H1 (cell line): ENCODE measurements around the gene CAMTA1. TPM values are rescaled to one million over a fixed set of nuclear protein-coding genes. Genes with fewer than 3 reads are reported as not detected.
A peak's percentile ranks its signal among the peaks of the same experiment; 100 is the strongest.

ENCODE experiments used
- CTCF ChIA-PET: fragments of 300-600 bp; sonication (Branson Sonifier 250); formaldehyde crosslinking; loops from one replicate; lab custom pipeline; 2021; ENCODE audit not compliant: partially characterized antibody; lab: Charles Lee
- POLR2A ChIA-PET: fragments of 300-600 bp; sonication (Branson Sonifier 250); formaldehyde crosslinking; loops from one replicate; lab custom pipeline; 2021; ENCODE audit warnings: inconsistent platforms; ENCODE audit not compliant: partially characterized antibody; lab: Charles Lee
- DNase-seq, 2 experiments: peaks; one replicate each; pipeline versions ENCODE4 v3.0.0 to v3.0.0-alpha.2; 2010 to 2022; ENCODE audit warnings: low spot score in 2 of 2, low read depth in 1 of 2, mixed read lengths in 1 of 2
- FAIRE-seq: peaks from 2 replicates; lab custom pipeline; 2011; peaks lifted over from hg19 to GRCh38; lab: Jason Lieb, UNC
- H2AFZ ChIP-seq: 2 replicates; pipeline ENCODE4 v1.8.1; 2012; ENCODE audit warnings: low read length, inconsistent platforms
- H2AK5ac ChIP-seq: 2 replicates; pipeline ENCODE4 v1.6.1; 2013; ENCODE audit warnings: low read depth, low read length
- H2BK120ac ChIP-seq: replicated peaks from 2 replicates; pipeline ENCODE3; 2013; ENCODE audit warnings: low read depth, low read length, inconsistent platforms
- H2BK12ac ChIP-seq: 2 replicates; pipeline ENCODE4 v1.6.1; 2013; ENCODE audit warnings: low read depth, low read length
- H2BK15ac ChIP-seq: 2 replicates; pipeline ENCODE4 v1.6.1; 2013; ENCODE audit warnings: low read length
- H2BK20ac ChIP-seq: 2 replicates; pipeline ENCODE4 v1.6.1; 2013; ENCODE audit warnings: low read length
- H2BK5ac ChIP-seq: 2 replicates; pipeline ENCODE4 v1.6.1; 2013; ENCODE audit warnings: low read depth, low read length
- H3K14ac ChIP-seq: 2 replicates; pipeline ENCODE4 v1.6.1; 2013; ENCODE audit warnings: inconsistent platforms; ENCODE audit not compliant: insufficient read length
- H3K18ac ChIP-seq: 2 replicates; pipeline ENCODE4 v1.6.1; 2013; ENCODE audit warnings: low read length; ENCODE audit errors: extremely low read depth
- H3K23ac ChIP-seq: 2 replicates; pipeline ENCODE4 v1.6.1; 2013; ENCODE audit warnings: inconsistent platforms; ENCODE audit not compliant: insufficient read length
- H3K23me2 ChIP-seq: 2 replicates; pipeline ENCODE4 v1.6.1; 2013; ENCODE audit warnings: low read depth, low read length
- H3K27ac ChIP-seq: 2 replicates; pipeline ENCODE4 v1.6.1; 2011; ENCODE audit warnings: low read depth, low read length, inconsistent platforms
- H3K27me3 ChIP-seq, 4 experiments: replicated peaks in 1 of 4; 1 replicate in 1 of 4; 2 replicates in 3 of 4; pipeline versions ENCODE4 v1.6.1 to v1.8.1; 2011 to 2013; ENCODE audit warnings: low read length in 3 of 4, mild to moderate bottlenecking in 3 of 4, inconsistent platforms in 2 of 4, mixed read lengths in 2 of 4, moderate library complexity in 1 of 4; ENCODE audit not compliant: control insufficient read depth in 3 of 4, insufficient read depth in 3 of 4; ENCODE audit errors: extremely low read depth in 1 of 4
- H3K36me3 ChIP-seq, 4 experiments: 2 replicates each; pipeline versions ENCODE4 v1.6.1 to v1.8.1; 2011 to 2013; ENCODE audit warnings: mild to moderate bottlenecking in 4 of 4, low read length in 3 of 4, moderate library complexity in 2 of 4, control low read depth in 1 of 4, inconsistent platforms in 1 of 4; ENCODE audit not compliant: insufficient read depth in 4 of 4, control insufficient read depth in 2 of 4
- H3K4ac ChIP-seq: replicated peaks from 2 replicates; pipeline ENCODE3; 2013; ENCODE audit warnings: low read length, low read depth, mixed read lengths, inconsistent platforms; ENCODE audit not compliant: insufficient read length
- H3K4me1 ChIP-seq, 4 experiments: replicated peaks in 1 of 4; 1 replicate in 1 of 4; 2 replicates in 3 of 4; pipeline versions ENCODE4 v1.6.1 to v1.8.1; 2011 to 2013; ENCODE audit warnings: low read length in 3 of 4, inconsistent platforms in 2 of 4, mixed read lengths in 1 of 4; ENCODE audit not compliant: insufficient read depth in 4 of 4, control insufficient read depth in 3 of 4
- H3K4me2 ChIP-seq, 2 experiments: 2 replicates each; pipeline versions ENCODE4 v1.6.1 to v1.8.1; 2011 to 2013; ENCODE audit warnings: low read depth in 2 of 2, low read length in 2 of 2, control low read depth in 1 of 2, inconsistent platforms in 1 of 2, mild to moderate bottlenecking in 1 of 2; ENCODE audit not compliant: insufficient read depth in 1 of 2
- H3K4me3 ChIP-seq, 4 experiments: fragments of 200-600, 300-600 bp in 1 of 4; sonication (generic), shearing (Covaris generic), sonication (Bioruptor Twin) in 1 of 4; 2 replicates each; pipeline versions ENCODE4 v1.5.1 to v1.8.1; 2011 to 2016; ENCODE audit warnings: low read length in 4 of 4, low read depth in 3 of 4, control low read depth in 2 of 4, inconsistent platforms in 2 of 4, mild to moderate bottlenecking in 2 of 4, mixed read lengths in 1 of 4, moderate library complexity in 1 of 4; ENCODE audit not compliant: insufficient read depth in 2 of 4; ENCODE audit errors: extremely low read depth in 1 of 4
- H3K56ac ChIP-seq: replicated peaks from 2 replicates; pipeline ENCODE3; 2013; ENCODE audit warnings: low read depth, mild to moderate bottlenecking, mixed read lengths, low read length, inconsistent platforms; ENCODE audit not compliant: insufficient read length
- H3K79me1 ChIP-seq: 2 replicates; pipeline ENCODE4 v1.6.1; 2013; ENCODE audit warnings: low read depth, low read length, control low read depth
- H3K79me2 ChIP-seq, 2 experiments: 2 replicates each; pipeline versions ENCODE4 v1.6.1 to v1.8.1; 2012 to 2013; ENCODE audit warnings: low read length in 2 of 2, mild to moderate bottlenecking in 2 of 2, inconsistent platforms in 1 of 2; ENCODE audit not compliant: insufficient read depth in 2 of 2, control insufficient read depth in 1 of 2
- H3K9ac ChIP-seq, 4 experiments: replicated peaks in 1 of 4; 1 replicate in 1 of 4; 2 replicates in 3 of 4; pipeline versions ENCODE4 v1.6.1 to v1.8.1; 2011 to 2013; ENCODE audit warnings: low read depth in 3 of 4, low read length in 3 of 4, control low read depth in 2 of 4, mild to moderate bottlenecking in 2 of 4, moderate library complexity in 2 of 4, inconsistent platforms in 1 of 4; ENCODE audit errors: extremely low read depth in 1 of 4
- H3K9me3 ChIP-seq, 2 experiments: 2 replicates each; pipeline versions ENCODE4 v1.6.1 to v1.8.1; 2012 to 2013; ENCODE audit warnings: mild to moderate bottlenecking in 2 of 2, moderate library complexity in 2 of 2, control low read depth in 1 of 2, inconsistent platforms in 1 of 2, low read depth in 1 of 2, low read length in 1 of 2, mixed read lengths in 1 of 2; ENCODE audit not compliant: insufficient read depth in 2 of 2
- H4K20me1 ChIP-seq, 2 experiments: replicated peaks in 1 of 2; 2 replicates each; pipeline versions ENCODE3 to v1.8.1; 2011 to 2013; ENCODE audit warnings: inconsistent platforms in 2 of 2, low read length in 2 of 2, mild to moderate bottlenecking in 1 of 2; ENCODE audit not compliant: insufficient read depth in 2 of 2, control insufficient read depth in 1 of 2
- H4K5ac ChIP-seq: 2 replicates; pipeline ENCODE4 v1.6.1; 2013; ENCODE audit warnings: low read length, low read depth, mixed read lengths, inconsistent platforms; ENCODE audit not compliant: insufficient read length
- H4K8ac ChIP-seq: 2 replicates; pipeline ENCODE4 v1.8.0; 2013; ENCODE audit warnings: mild to moderate bottlenecking, moderate library complexity, low read length, inconsistent platforms; ENCODE audit not compliant: insufficient read depth; ENCODE audit errors: extremely low read depth
- H4K91ac ChIP-seq: replicated peaks from 2 replicates; pipeline ENCODE3; 2013; ENCODE audit warnings: low read length, mixed read lengths, inconsistent platforms; ENCODE audit not compliant: insufficient read length
- CBX5 ChIP-seq: fragments of 300-800, 300-1000 bp; sonication (generic); IDR thresholded peaks from 2 replicates; pipeline ENCODE4 v1.7.1; 2016; ENCODE audit warnings: antibody characterized with exemption, low read length, low read depth
- HDAC2 ChIP-seq, 2 experiments: fragments of 300-600 bp in 1 of 2; sonication (generic) in 1 of 2; IDR thresholded peaks; 2 replicates each; pipeline ENCODE4 v1.6.1; 2011 to 2012; ENCODE audit warnings: low read depth in 2 of 2, low read length in 2 of 2, mild to moderate bottlenecking in 2 of 2, moderate library complexity in 2 of 2, borderline replicate concordance in 1 of 2, inconsistent platforms in 1 of 2
- HDAC6 ChIP-seq: IDR thresholded peaks from one replicate; pipeline ENCODE4 v1.7.1; 2012; ENCODE audit warnings: low read depth, mild to moderate bottlenecking, inconsistent platforms, low read length, moderate library complexity
- NANOG ChIP-seq: IDR thresholded peaks from 2 replicates; pipeline ENCODE4 v1.6.1; 2011; ENCODE audit warnings: low read length, low read depth, mild to moderate bottlenecking, inconsistent platforms; ENCODE audit not compliant: insufficient read depth, poor library complexity, severe bottlenecking
- POLR2A ChIP-seq, 2 experiments: IDR thresholded peaks; 1 replicate in 1 of 2; 2 replicates in 1 of 2; pipeline ENCODE4 v1.6.1; 2011; ENCODE audit warnings: low read depth in 2 of 2, low read length in 2 of 2, mild to moderate bottlenecking in 2 of 2; ENCODE audit errors: control extremely low read depth in 1 of 2
- SIN3A ChIP-seq, 2 experiments: IDR thresholded peaks in 1 of 2; conservative IDR thresholded peaks in 1 of 2; 2 replicates each; pipeline ENCODE4 v1.6.1; 2011 to 2012; ENCODE audit warnings: low read length in 2 of 2, improper control_type of control experiment in 1 of 2, low read depth in 1 of 2, mild to moderate bottlenecking in 1 of 2
- SIX5 ChIP-seq: IDR thresholded peaks from 2 replicates; pipeline ENCODE4 v1.6.1; 2011; ENCODE audit warnings: mild to moderate bottlenecking, low read depth, low read length
- TAF7 ChIP-seq: optimal IDR thresholded peaks from 2 replicates; pipeline ENCODE3; 2011; ENCODE audit warnings: low read depth, mild to moderate bottlenecking, inconsistent platforms, low read length, moderate library complexity, borderline replicate concordance
- WGBS, 2 experiments: shearing (Covaris generic) in 1 of 2; methylation state at CpG; one replicate each; pipeline versions ENCODE4 v1.1.6 to v1.1.7; 2013 to 2015; ENCODE audit warnings: low lambda C conversion rate in 2 of 2, mixed read lengths in 2 of 2, inconsistent platforms in 1 of 2, low coverage in 1 of 2, missing lambda C conversion rate in 1 of 2; ENCODE audit not compliant: insufficient replicate concordance in 2 of 2, insufficient coverage in 1 of 2, insufficient read length in 1 of 2; ENCODE audit errors: extremely low coverage in 1 of 2, missing lambda C conversion rate in 1 of 2; 5-methylcytosine and 5-hydroxymethylcytosine counted together
- polyA plus RNA-seq, 7 experiments: library from polyadenylated mRNA; depleted of rRNA in 3 of 7; stranded (reverse) in 5 of 7; unstranded in 2 of 7; fragments of >200 nt in 5 of 7; fragments of 200-250 nt in 2 of 7; gene quantifications; 1 replicate in 5 of 7; 2 replicates in 1 of 7; 4 replicates in 1 of 7; pipeline versions ENCODE4 v1.2.1 to v1.2.3, GENCODE V29; 2011 to 2013; ENCODE audit warnings: missing spikeins in 2 of 7, mixed read lengths in 2 of 7
- total RNA-seq: library from RNA; stranded (reverse); fragmentation: NEBNext Ultra II Directional; extraction: Animal tissue kit (Norgen Biotek cat#: 25700); gene quantifications from 2 replicates; pipeline ENCODE4 v1.2.1, GENCODE V29; 2021
- TF ChIP-seq, protein P1 (sequence below), 3 experiments: IDR thresholded peaks; 1 replicate in 2 of 3; 2 replicates in 1 of 3; pipeline versions ENCODE4 v1.5.1 to v1.6.1; 2011; ENCODE audit warnings: low read length in 3 of 3, mild to moderate bottlenecking in 3 of 3, inconsistent platforms in 2 of 3, low read depth in 1 of 3, moderate library complexity in 1 of 3; ENCODE audit not compliant: insufficient read depth in 1 of 3; ENCODE audit errors: control extremely low read depth in 1 of 3

CAMTA1 gene
- total and polyA plus RNA-seq, 2 of the 8 experiments (the other 6 are each of a cell fraction or from before 2014, with no cell fraction given) = 65.0 to 119 TPM

DNA sequence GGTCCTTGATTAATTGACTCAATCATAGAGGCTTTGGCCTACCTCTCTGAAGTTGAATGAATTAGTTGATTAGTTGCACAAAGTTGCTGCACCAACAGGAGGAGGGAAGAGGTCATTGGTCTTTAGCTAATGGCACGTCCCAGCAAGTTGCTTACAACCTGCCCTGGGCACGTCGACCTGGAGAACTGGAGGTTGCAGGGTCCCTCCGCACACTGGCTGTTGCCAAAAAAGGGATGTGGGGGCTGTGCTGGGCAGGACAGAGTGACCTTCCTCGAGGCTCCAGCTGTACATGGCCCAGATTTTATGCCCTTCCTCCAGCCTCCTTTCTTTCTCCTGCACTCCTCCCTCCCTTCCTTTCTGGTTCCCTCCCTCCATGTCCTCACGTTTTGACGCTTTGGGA lies 755.6 kb downstream of the CAMTA1 start:
- no peaks in the 10 kb centered on the region for H4K20me1 ChIP-seq
- H2BK20ac ChIP-seq = 0 out of 2 replicates have a peak overlapping the region, but pooled peaks have one; percentile 17
- CTCF ChIA-PET = interaction anchor here (0.6 to 2.0 kb wide), 31 partner anchors 9 to 925 kb away, joined by 3 to 19 read pairs (median 3); no protein-coding TSS in a partner anchor
- H3K79me1 ChIP-seq = no peaks in the 10 kb centered on the region
- no peak overlapping the region for H3K4me3 ChIP-seq
- H2BK5ac ChIP-seq = no peak overlapping the region
- no peak overlapping the region for H3K4me2 ChIP-seq
- no peak overlapping the region for H2BK12ac ChIP-seq
- no peak overlapping the region for H2AK5ac ChIP-seq
- H3K23ac ChIP-seq = no peak overlapping the region
- H2BK15ac ChIP-seq = no peak overlapping the region
- H3K23me2 ChIP-seq = no peaks in the 10 kb centered on the region
- no peak overlapping the region for H2AFZ ChIP-seq
- H3K14ac ChIP-seq = no peak overlapping the region
- no peak overlapping the region for H2BK120ac ChIP-seq
- POLR2A ChIA-PET = interaction anchor here (1.2 kb wide), 1 partner anchor 104 kb away, joined by 3 read pairs; no protein-coding TSS in a partner anchor
- no peak overlapping the region for H4K91ac ChIP-seq
- no peak overlapping the region for H3K4ac ChIP-seq
- no peak overlapping the region for H3K56ac ChIP-seq
- H4K5ac ChIP-seq = no peak overlapping the region
- no peak for DNase-seq
- WGBS, 2 experiments = 83% methylated on average over 7 of the region's 7 CpGs; no CpG with 5 or more reads in 1 of the 2 experiments
- FAIRE-seq = no peak
- H3K36me3 ChIP-seq = no peaks in the 10 kb centered on the region
- H3K4me1 ChIP-seq = peaks cover 9 to 19% (median 14%) of the 10 kb centered on the region in 4 experiments
- no peak overlapping the region for H3K18ac ChIP-seq
- H3K79me2 ChIP-seq = no peaks in the 10 kb centered on the region
- no peaks in the 10 kb centered on the region for H3K9me3 ChIP-seq
- peaks cover 0 to 4% (median 2%) of the 10 kb centered on the region in 4 experiments; a peak in 3 of 7 replicates for H3K27me3 ChIP-seq
- no peak overlapping the region for H3K27ac ChIP-seq
- H4K8ac ChIP-seq = no peak overlapping the region
- no peak overlapping the region for H3K9ac ChIP-seq
- TF ChIP-seq POLR2A (IDR thresholded peaks at IDR 0.05; ENCODE audit: control extremely low read depth in 1 of 2, low read depth in 2 of 2, low read length in 2 of 2) (no peak), NANOG (no peak), HDAC2 (IDR thresholded peaks at IDR 0.05; ENCODE audit: borderline replicate concordance in 1 of 2, low read depth in 2 of 2, low read length in 2 of 2) (no peak), CBX5 (no peak), SIX5 (no peak), HDAC6 (no peak), SIN3A (conservative IDR thresholded peaks at IDR 0.05 in 1 of 2, IDR thresholded peaks at IDR 0.05 in 1 of 2; ENCODE audit: low read depth in 1 of 2, low read length in 2 of 2) (no peak), TAF7 (no peak)
- TF ChIP-seq, protein P1, sequence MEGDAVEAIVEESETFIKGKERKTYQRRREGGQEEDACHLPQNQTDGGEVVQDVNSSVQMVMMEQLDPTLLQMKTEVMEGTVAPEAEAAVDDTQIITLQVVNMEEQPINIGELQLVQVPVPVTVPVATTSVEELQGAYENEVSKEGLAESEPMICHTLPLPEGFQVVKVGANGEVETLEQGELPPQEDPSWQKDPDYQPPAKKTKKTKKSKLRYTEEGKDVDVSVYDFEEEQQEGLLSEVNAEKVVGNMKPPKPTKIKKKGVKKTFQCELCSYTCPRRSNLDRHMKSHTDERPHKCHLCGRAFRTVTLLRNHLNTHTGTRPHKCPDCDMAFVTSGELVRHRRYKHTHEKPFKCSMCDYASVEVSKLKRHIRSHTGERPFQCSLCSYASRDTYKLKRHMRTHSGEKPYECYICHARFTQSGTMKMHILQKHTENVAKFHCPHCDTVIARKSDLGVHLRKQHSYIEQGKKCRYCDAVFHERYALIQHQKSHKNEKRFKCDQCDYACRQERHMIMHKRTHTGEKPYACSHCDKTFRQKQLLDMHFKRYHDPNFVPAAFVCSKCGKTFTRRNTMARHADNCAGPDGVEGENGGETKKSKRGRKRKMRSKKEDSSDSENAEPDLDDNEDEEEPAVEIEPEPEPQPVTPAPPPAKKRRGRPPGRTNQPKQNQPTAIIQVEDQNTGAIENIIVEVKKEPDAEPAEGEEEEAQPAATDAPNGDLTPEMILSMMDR (IDR thresholded peaks at IDR 0.05; ENCODE audit: control extremely low read depth in 1 of 3, insufficient read depth in 1 of 3, low read depth in 1 of 3, low read length in 3 of 3) = no peak
